HG03457 (cell line): ENCODE data around the gene KLHL17.

ENCODE experiments used
- ATAC-seq: cut with Tn5 transposase; IDR thresholded peaks from one replicate; pipeline ENCODE4 v1.9.1; 2021; ENCODE audit warnings: moderate number of reproducible peaks; ENCODE audit not compliant: unreplicated experiment

KLHL17 gene

DNA sequence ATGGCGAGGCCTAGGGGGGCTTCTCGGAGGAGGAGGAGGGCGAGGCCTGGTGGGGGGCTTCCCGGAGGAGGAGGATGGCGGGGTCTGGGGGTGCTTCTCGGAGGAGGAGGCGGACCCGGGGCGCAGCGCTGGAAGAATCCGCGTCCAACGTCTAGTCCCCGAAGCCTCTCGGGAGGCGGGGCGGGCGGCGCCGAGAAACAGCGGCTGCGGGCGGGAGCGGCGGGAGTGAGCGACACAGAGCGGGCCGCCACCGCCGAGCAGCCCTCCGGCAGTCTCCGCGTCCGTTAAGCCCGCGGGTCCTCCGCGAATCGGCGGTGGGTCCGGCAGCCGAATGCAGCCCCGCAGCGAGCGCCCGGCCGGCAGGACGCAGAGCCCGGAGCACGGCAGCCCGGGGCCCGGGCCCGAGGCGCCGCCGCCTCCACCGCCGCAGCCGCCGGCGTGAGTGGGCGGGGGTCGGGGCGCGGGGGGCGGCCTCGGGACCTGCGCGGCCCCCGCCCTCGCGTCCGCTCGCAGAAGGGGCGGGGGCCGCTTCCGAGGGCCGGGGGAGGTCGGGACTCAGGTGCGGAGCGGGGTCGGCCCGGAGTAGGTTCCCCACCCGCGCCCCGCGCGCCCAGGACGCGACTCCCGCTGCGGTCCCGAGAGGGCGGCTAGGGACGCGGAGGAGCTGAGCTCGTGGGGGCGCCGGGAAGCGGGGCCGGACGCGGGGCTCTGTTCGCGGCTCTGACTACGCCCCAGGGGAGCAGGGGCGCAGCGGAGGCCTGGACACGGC lies at the start of gene KLHL17:
KLHL17 (plus strand) TSS at position 222 of the 769 bp plus-strand sequence; CDS start at position 332, 110 bp downstream.
- no peak for ATAC-seq

DNA sequence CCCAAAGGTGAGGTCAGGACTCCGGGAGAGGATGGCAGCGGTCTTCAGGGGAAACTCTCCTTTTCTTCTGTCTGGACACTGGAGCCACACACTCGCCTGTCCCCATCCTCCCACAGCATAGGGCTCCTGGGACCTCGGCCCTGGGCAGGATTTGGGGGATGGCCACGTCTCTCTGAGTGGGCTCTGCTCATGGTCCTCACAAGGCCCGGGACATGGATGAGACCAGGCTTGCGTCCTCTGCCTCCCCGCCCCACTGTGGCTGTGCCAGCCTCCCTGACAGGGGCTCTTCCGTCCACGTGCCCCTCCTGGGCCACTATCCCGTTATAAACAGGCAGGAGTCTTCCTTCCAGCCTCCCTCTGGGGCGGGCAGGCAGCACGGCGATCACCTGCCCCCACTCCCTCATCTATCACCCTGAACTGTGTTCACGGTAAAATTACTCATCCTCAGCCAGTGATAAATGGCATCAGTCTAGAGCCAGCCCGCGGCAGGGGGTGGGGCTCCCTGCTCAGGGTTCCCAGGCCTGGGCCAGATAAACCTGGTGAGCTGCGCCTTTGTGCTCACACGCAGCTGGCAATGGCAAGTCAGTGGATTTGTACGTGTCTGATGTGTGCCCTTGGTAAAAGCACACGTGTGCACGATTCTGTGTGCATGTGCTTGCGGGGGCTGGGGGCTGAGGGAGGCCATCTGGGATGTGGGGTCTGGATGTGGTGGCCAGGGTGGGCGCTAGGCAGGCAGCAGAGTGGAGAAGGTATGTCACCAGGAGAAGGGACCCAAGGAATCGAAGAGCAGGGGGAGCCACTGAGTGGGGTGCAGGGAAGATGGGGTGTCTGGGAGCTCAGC lies 49.3 kb upstream of the KLHL17 start:
- ATAC-seq = no peak

DNA sequence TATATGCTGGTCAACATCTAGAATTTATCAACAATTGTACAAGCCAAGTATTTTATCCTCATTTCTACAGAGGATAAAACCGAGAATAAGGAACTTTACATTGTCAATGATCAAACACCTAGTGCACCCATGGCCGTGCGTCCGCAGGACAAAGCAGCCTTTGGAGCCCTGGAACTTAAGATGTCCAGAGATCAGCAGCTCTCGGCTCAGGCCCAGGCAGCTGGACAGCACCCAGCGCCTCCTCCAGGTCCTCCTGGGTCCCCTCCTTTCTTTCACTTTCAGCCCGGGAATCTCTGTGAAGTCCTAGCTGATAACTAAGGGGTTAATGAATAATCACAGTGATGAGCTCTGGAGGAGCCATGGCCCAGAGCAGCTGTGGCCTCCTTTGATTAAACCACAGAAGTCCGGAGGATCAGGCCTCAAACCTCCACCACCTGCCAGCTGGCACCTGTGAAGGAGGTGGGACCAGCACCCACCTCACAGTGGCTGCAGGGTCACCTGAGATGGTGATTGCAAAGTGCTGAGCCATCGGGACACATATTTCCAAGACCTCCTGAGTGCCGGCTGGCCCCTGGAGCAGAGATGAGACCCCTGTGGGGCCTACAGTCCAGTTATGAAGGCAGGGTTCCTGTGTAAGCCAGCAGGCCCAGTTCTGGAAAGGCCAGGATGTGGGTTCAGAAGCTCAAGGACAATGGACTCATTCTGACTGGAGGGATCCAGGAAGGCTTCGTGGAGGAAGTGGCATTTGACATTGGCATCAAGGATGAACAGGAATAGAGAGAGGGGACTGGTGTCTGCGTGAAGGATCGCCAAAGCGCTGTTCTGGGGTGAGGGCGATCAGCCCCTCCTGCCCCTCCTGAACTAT lies 48.3 kb upstream of the KLHL17 start:
- ATAC-seq = no peak

DNA sequence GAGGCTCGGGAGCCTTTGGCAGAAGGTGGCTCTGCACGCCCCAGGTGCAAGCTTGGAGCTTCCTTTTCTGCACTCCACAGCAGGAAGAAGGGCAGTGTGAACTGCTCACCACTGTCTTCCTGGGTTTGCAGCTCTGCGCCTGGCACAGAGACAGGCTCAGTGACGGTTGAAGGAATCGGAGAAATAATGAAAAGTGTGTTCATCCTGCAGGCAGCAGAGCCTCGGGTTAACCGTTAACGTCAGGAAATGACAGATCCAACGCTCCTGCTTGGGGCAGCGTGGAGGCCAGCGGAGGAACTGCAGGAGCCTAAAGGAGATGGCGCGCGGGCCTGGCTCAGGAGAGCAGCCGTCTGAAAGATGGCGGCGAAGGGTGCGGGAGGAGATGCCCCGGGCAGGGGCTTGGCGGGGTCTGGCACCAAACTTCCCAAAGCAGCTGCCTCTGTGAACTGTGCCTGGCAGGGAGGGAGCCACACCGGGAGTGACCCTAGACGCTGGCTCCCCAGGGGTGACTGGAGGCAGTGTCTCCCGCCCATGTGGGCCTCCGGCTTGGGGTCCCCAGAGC lies 47.6 kb upstream of the KLHL17 start:
- ATAC-seq = no peak

DNA sequence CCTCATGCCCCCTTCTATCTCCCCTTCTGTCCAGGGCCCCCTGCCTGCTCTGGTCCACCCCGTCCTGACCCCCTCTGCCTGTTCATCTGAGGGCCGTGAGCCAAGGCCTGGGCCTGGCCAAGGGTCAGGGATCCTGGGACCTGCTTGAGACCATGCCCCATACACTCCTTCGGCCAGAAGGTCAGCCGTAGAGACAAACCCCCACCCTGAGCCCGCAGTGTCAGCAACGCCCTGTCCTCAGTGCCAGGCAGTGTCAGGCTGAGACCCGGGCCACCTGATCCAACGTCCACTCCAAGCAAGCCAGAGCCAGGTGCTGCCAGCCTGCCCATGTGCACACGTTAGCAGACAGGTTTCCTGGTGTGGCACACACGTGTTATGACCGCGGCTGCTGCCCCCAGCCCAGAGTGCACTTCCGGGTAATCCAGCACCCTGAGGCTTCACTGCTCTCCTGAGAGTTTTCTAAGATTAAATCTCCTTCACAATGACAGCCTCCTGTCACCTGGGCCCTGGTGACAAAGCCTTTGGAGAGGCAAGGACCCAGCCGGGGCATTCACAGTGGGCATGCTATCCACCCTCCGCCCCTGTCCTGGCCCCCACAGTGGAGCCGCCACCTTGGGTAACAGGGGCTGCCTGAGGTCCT lies 46.8 kb upstream of the KLHL17 start:
- ATAC-seq = no peak

DNA sequence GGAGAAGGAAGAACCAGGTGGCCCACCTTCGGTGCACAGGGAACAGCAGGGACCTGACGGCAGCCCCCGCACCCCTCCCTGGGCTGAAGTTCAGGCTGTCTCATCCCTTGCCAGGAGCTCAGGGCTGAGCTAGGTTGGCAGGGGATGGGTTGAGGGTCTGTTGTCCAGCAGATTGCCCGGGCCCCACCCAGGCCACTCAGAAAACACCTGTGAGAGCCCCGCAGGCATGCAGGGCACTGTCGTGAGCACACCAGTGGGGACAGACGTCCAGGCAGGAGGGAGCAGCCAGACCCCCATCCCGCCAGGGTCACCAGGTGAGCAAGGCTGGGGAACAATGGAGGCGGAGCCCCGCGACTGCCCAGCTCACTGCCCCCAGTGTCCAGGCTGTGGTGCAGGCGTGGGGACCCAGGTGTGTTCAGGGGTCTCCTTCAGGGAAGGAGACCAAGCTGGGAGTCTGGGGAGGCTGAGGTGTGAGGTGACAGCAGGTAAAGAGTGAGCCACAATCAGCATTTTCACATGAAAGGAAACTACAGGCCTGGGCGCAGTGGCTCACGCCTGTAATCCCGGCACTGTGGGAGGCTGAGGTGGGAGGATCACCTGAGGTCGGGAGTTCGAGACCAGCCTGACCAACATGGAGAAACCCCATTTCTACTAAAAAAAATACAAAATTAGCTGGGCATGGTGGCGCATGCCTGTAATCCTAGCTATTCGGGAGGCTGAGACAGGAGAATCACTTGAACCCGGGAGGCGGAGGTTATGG lies 46.1 kb upstream of the KLHL17 start:
- no peak for ATAC-seq

DNA sequence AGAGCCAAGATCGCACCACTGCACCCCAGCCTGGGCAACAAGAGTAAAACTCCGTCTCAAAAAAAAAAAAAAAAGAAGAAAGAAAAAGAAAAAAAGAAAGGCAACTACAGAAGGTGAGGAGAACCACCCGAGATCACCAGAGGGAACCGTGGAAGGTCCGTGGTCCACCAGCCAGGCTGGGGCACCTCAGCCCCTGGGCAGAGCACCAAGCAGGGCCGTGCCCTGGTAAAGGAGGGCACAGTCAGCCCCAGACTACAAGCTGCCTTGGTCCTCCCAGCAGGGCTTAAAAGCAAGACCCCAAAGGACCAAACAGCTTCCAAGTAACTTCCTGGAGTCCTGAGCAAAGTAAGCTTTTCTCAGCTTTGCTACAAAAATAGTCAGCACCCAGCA lies 45.5 kb upstream of the KLHL17 start:
- no peak for ATAC-seq

DNA sequence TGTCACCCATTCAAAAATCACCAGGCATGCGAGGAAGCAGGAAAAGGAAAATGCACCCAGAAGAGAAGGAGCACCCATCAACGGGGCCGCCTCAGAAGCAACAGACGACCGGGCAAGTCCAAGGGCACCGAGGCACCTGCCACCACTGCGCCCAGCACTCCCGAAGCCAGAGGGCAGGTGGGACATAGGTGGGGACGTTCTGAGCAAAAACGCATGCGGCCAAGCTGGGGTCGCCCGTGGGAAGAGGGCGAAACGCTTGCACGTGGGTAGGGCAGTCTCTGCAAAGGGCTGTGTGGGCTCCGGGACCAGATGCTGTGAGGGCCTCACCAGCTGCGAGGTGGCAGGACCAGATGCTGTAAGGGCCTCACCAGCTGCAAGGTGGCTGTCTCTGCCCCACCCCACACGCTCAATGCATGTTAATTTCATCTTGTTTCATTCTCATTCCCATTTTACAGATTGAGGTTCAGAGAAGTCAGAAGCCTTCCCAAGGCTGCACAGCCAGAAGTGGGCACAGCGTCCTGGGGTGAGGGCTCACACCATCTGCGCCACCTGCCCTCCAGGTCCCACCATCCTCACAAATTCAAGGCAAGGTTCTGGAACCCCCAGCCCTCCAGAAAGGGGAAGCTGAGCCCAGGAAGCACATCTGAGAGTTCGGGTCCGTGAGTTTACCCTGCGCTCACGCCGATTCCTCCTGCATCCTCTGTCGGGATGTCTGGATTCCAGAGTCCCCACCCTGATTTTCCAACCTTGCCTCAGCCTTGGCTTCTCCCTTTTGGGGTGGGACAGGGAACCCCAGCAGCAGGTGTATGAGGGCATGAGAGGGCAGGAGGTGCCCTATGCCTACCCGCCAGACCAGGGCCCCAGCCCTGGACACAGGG lies 44.9 kb upstream of the KLHL17 start:
- no peak for ATAC-seq

DNA sequence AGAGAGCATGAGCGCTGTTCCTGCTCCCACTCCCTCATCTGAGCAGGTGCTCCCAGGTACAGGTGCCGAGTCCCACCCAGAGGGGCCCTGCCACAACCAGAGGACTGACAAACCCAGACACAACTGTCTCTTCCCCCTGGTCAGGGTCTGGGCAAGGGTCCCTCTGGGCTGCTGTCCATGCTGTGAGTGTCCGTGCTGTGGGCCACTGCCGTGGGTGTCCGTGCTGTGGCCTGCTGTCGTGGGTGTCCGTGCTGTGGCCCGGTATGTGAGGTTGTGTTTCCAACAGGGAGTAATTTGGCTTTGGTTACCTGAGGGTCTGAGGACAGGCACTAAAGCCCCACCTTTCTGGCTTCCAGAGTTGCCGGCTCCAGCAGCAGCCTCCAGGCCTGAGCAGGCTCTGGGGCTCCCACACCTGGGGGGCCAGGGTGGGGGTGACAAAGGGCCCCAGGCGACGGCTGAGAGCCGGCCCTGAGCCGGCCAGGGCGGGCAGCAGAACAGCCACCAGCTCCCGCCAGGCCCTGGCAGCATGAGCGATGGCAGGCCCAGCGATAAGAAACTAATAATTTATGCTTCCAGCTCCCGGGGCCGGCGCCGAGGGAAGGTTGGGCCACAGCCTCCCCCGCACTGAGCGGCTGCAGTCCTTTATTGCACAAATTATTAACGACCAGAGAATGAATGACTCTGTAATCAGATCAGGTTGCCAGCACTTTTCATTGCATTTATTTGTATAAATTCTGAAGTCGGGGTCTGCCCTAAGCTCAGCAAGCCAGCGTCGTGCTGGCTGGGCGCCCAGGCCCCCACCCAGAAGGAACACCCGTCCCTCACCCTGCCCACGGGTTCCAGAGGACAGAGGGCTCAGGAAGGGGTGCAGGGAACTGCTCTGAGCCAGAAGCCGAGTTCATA lies 44.0 kb upstream of the KLHL17 start:
- ATAC-seq = no peak

DNA sequence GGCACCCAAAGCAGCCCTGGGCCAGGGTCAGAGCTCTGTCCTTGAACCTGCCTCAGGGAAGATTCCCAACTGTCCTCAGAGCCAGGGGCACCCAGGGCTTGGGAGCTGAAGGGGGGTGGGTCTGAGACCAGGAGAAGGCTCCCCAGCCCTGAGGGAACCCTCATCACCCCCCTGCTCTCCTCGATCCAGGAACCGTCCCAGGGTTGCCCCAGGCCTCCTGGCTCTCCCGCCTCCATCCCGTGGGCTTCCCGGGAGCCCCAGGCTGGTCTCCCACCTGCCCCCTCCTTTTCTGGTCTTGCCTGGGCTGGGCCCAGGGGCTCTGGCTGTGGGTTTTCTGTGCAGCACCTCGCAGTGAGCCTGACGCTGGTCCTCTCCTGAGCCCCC lies 43.3 kb upstream of the KLHL17 start:
- ATAC-seq = no peak

DNA sequence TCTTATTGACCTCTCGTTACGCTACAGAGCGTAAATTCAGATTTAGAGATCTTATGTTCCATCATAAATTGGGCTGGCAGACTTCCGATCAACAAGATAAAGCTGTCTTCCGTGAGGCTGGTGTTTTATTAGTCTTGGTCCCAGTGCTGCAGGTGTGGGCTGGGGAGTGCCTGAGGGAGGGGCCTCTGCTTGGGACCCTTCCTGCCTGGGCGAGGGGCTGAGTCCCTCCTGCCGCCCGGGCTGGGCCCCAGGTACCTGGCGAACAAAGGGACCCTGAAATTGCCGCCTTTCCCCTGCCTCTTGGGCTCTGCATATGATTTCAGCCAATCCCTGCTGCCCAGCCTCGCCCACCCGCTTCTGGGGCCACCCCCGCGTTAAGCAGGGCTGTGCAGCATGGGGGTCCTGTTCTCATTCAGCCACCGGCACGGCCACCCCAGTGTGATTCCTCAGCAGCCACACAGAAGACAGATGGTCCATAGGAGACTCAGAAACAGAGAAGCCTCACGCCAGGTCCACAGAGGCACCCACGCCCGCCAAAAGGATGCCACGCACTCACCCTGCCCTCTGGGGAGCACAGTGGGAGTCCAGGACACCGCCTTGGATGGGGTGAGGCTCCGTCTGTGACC lies 42.8 kb upstream of the KLHL17 start:
- no peak for ATAC-seq

DNA sequence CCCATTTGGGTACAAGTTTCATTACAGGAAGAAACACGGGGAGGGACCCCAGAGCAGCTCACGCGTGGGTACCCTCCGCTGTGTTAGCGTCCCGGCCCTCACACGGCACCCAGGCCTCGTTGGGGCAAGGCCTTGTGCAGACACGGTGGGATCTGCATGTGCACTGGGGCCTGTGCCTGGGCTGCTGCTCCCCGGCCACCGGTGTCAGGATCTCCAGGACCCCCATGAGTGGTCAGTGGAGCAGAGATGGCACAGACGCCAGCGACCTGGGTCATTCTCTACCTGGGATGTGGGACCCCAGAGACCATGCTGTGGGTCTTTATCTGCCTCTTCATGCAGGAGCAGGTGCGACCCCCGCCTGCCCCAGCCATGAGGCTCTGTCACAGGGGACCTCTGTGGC lies 42.0 kb upstream of the KLHL17 start:
- ATAC-seq = no peak

DNA sequence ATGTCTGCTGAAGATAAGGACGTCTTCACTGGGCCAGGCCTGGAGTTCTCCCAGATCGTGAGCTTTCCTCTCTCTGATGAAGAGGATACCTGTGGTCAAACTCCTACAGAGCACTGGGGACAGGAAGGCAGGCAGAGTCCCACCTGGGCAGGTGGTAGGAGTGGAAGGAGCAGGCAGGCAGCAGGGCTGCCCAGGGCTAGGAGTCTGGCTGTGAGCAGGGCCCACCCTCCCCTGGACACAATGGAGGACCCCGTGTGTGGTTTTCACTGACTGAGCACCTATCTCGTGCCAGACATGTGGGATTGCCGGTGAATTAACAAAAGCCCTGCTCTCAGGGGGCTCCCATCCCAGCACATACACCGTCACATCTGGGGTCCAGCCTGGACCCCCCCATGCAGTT lies 41.5 kb upstream of the KLHL17 start:
- ATAC-seq = no peak

DNA sequence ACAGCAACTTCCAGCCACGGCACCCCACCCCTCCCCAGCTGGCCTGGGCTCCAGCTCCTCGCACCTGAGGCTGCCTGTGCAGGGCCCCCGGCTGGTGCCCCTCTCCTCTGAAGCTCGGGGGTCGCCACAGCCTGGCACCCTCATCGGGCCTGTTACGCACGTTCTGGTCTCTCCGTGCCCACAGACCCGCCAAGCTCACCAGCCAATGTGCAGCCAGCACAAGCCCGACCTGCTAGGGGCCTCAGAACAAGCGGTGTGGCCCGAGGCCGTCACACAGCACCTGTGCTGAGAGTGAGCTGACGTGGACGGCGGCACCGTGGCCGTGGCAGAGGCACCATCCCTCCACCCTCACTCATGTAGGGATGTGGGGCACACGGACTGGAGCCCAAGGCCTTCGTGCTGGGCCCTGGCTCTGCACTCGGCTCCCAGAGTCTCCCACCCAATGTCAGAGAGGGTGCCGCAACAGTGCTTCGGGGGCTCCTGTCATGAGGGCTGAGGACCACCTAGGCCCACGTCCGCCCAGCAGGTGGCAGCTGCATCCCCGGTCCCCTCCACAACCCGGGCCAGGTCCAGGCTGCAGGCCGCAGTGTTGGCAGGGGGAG lies 41.0 kb upstream of the KLHL17 start:
- ATAC-seq = no peak

DNA sequence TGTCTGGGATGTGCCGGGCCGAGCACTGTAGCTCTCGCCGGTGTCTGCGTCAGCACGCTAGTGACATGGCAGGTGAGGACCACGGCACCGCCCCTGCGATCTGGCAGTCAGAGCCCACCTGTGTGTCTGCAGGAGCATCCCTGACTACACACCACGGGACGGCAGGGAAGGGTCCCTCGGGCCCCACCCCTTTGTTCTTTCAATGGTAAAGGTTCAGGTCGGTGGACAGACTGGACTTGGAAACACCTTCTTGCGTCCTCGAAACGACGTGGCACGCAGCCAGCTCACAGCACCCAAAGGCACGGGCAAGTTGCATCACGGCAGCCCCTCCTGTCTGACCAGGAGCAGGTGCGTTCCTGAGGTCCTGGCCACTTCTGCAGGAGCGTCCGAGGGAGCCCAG lies 40.4 kb upstream of the KLHL17 start:
- no peak for ATAC-seq

DNA sequence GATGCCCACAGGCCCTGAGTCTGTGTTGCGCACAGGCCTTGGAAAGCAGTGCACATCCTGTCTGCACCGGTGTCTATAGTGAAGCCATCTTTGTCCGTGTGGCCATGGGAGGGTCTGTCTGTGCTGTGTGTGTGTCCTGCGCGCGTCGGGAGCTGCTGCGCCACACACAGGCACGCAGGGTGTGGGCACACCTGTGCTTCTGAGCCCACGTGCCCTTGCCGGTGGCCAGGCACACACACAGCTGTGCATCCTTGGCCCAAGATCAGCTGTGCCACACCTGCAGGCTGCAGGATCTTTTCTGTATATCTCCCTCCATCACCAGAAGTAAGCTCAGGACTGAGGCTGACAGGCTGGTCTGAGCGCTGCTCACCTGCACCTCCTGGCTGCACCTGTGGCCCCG lies 39.9 kb upstream of the KLHL17 start:
- no peak for ATAC-seq
